Neuronal stem cell (in vitro differentiated cells): ENCODE results near the gene CAMK2N1.

ENCODE experiments used
- DNase-seq: peaks from one replicate; pipeline ENCODE4 v3.0.0-alpha.2; 2013; ENCODE audit warnings: low spot score
- H2AFZ ChIP-seq: one replicate; pipeline ENCODE4 v1.6.1; 2013; ENCODE audit warnings: mild to moderate bottlenecking, low read length, inconsistent platforms
- H2AK5ac ChIP-seq: 2 replicates; pipeline ENCODE4 v1.6.1; 2013; ENCODE audit warnings: low read depth, mild to moderate bottlenecking, inconsistent platforms, low read length, moderate library complexity, mixed read lengths
- H2BK120ac ChIP-seq: 2 replicates; pipeline ENCODE4 v1.6.1; 2013; ENCODE audit warnings: low read depth, mild to moderate bottlenecking, inconsistent platforms, low read length, moderate library complexity, mixed read lengths
- H2BK12ac ChIP-seq: one replicate; pipeline ENCODE4 v1.6.1; 2013; ENCODE audit warnings: low read length, inconsistent platforms
- H2BK15ac ChIP-seq: 2 replicates; pipeline ENCODE4 v1.6.1; 2013; ENCODE audit warnings: mild to moderate bottlenecking, low read length, inconsistent platforms, mixed read lengths
- H2BK5ac ChIP-seq: one replicate; pipeline ENCODE4 v1.6.1; 2013; ENCODE audit warnings: inconsistent platforms, mild to moderate bottlenecking, low read length, moderate library complexity
- H3K14ac ChIP-seq: one replicate; pipeline ENCODE4 v1.6.1; 2013; ENCODE audit warnings: low read length, inconsistent platforms
- H3K18ac ChIP-seq: 2 replicates; pipeline ENCODE4 v1.6.1; 2013; ENCODE audit warnings: low read length, inconsistent platforms
- H3K23ac ChIP-seq: 2 replicates; pipeline ENCODE4 v1.6.1; 2013; ENCODE audit warnings: low read depth, mild to moderate bottlenecking, mixed read lengths, low read length, inconsistent platforms; ENCODE audit not compliant: poor library complexity
- H3K27ac ChIP-seq: replicated peaks from 3 replicates; pipeline ENCODE4 v1.5.1; 2013; ENCODE audit warnings: low read length, inconsistent platforms
- H3K27me3 ChIP-seq, 3 experiments: 2 replicates each; pipeline ENCODE4 v1.6.1; 2013; ENCODE audit warnings: low read length in 3 of 3, mild to moderate bottlenecking in 2 of 3, inconsistent platforms in 1 of 3, low read depth in 1 of 3, mixed read lengths in 1 of 3, moderate library complexity in 1 of 3; ENCODE audit not compliant: control insufficient read depth in 3 of 3, insufficient read depth in 3 of 3
- H3K36me3 ChIP-seq, 2 donors: replicated peaks in 1 of 2; 2 replicates each; pipeline ENCODE4 v1.6.1; 2013; ENCODE audit warnings: low read length in 2 of 2; ENCODE audit not compliant: control insufficient read depth in 2 of 2, insufficient read depth in 2 of 2
- H3K4ac ChIP-seq: 2 replicates; pipeline ENCODE4 v1.6.1; 2013; ENCODE audit warnings: inconsistent platforms, mild to moderate bottlenecking, low read length, moderate library complexity
- H3K4me1 ChIP-seq, 2 donors: 1 replicate in 1 of 2; 2 replicates in 1 of 2; pipeline ENCODE4 v1.6.1; 2013; ENCODE audit warnings: low read length in 2 of 2, low read depth in 1 of 2; ENCODE audit not compliant: control insufficient read depth in 2 of 2, insufficient read depth in 1 of 2
- H3K4me2 ChIP-seq: one replicate; pipeline ENCODE4 v1.6.1; 2013; ENCODE audit warnings: mild to moderate bottlenecking, low read length, inconsistent platforms; ENCODE audit not compliant: insufficient read depth, poor library complexity, severe bottlenecking
- H3K4me3 ChIP-seq, 2 donors: 2 replicates each; pipeline ENCODE4 v1.5.1; 2013; ENCODE audit warnings: low read length in 2 of 2, mild to moderate bottlenecking in 2 of 2, inconsistent platforms in 1 of 2, moderate library complexity in 1 of 2
- H3K79me1 ChIP-seq: one replicate; pipeline ENCODE4 v1.6.1; 2013; ENCODE audit warnings: low read depth, mild to moderate bottlenecking, inconsistent platforms, low read length, moderate library complexity
- H3K9ac ChIP-seq: one replicate; pipeline ENCODE4 v1.6.1; 2013; ENCODE audit warnings: mild to moderate bottlenecking, low read depth, low read length, inconsistent platforms; ENCODE audit not compliant: poor library complexity
- H3K9me3 ChIP-seq, 2 donors: replicated peaks in 1 of 2; 2 replicates each; pipeline versions ENCODE3 to v1.6.1; 2013; ENCODE audit warnings: low read length in 2 of 2, mild to moderate bottlenecking in 2 of 2, inconsistent platforms in 1 of 2, low read depth in 1 of 2, mixed read lengths in 1 of 2, moderate library complexity in 1 of 2; ENCODE audit not compliant: control insufficient read depth in 2 of 2, insufficient read depth in 1 of 2
- H4K8ac ChIP-seq: one replicate; pipeline ENCODE4 v1.6.1; 2013; ENCODE audit warnings: low read depth, mild to moderate bottlenecking, inconsistent platforms, low read length, moderate library complexity
- H4K91ac ChIP-seq: one replicate; pipeline ENCODE4 v1.6.1; 2013; ENCODE audit warnings: low read length, low read depth, mild to moderate bottlenecking, inconsistent platforms; ENCODE audit not compliant: poor library complexity
- WGBS, 2 donors: extraction: QIAGEN DNeasy Blood & Tissue Kit; methylation state at CpG; one replicate each; pipeline ENCODE4 v1.1.7; 2013; ENCODE audit warnings: missing lambda C conversion rate in 2 of 2, mixed read lengths in 1 of 2; ENCODE audit not compliant: insufficient read length in 2 of 2, insufficient replicate concordance in 1 of 2; ENCODE audit errors: extremely low coverage in 2 of 2; 5-methylcytosine and 5-hydroxymethylcytosine counted together

CAMK2N1 gene

GRCh38 chr1:20494609-20495311, 8.8 kb upstream of the CAMK2N1 start:
- Histone ChIP-seq H2BK15ac (no peak overlapping the region), H3K14ac (no peak overlapping the region), H2BK120ac (no peak overlapping the region), H2BK12ac (no peak overlapping the region), H3K4me2 (no peak overlapping the region), H2BK5ac (no peak overlapping the region), H3K27ac (no peak overlapping the region), H3K4me1 (peaks cover 2 to 5% of the 10 kb centered on the region in 2 donors), H4K8ac (no peak overlapping the region), H3K9me3 (no peaks in the 10 kb centered on the region), H3K36me3 (peaks cover 9 to 15% of the 10 kb centered on the region in 2 donors), H3K79me1 (no peaks in the 10 kb centered on the region), H2AK5ac (no peak overlapping the region), H3K4ac (no peak overlapping the region), H3K27me3 (peaks cover 0 to 26% (median 0%) of the 10 kb centered on the region in 3 experiments), H3K9ac (no peak overlapping the region), H3K18ac (no peak overlapping the region), H4K91ac (no peak overlapping the region), H2AFZ (peak overlapping the region; percentile 73), H3K4me3 (no peak overlapping the region), H3K23ac (no peak overlapping the region)
- no peak for DNase-seq
- no CpG with 5 or more reads among the region's 5 CpGs for WGBS, 2 donors

- WGBS, 2 donors: no CpG with 5 or more reads among the region's 16 CpGs
- H3K27me3 ChIP-seq: peaks cover 0 to 33% (median 0%) of the 10 kb centered on the region in 3 experiments
- H3K79me1 ChIP-seq: no peaks in the 10 kb centered on the region
- H4K91ac ChIP-seq: no peak overlapping the region
- peaks cover 2 to 5% of the 10 kb centered on the region in 2 donors for H3K4me1 ChIP-seq
- peaks cover 5 to 8% of the 10 kb centered on the region in 2 donors for H3K36me3 ChIP-seq
- H3K27ac ChIP-seq: no peak overlapping the region
- no peak overlapping the region for H2BK15ac ChIP-seq
- no peak overlapping the region for H3K4ac ChIP-seq
- DNase-seq: peak; percentile 93
- no peak overlapping the region for H2BK12ac ChIP-seq
- H2BK120ac ChIP-seq: no peak overlapping the region
- no peak overlapping the region for H3K18ac ChIP-seq
- H2AFZ ChIP-seq: peak overlapping the region; percentile 73
- no peak overlapping the region for H3K4me2 ChIP-seq
- H3K23ac ChIP-seq: no peak overlapping the region
- H4K8ac ChIP-seq: no peak overlapping the region
- no peak overlapping the region for H2BK5ac ChIP-seq
- no peak overlapping the region for H3K14ac ChIP-seq
- no peak overlapping the region for H3K9ac ChIP-seq
- H2AK5ac ChIP-seq: no peak overlapping the region
- H3K9me3 ChIP-seq: no peaks in the 10 kb centered on the region
- peak overlapping the region in 1 of 2 donors; percentile 3 for H3K4me3 ChIP-seq
Measured at GRCh38 chr1:20493839-20494608, 8.0 kb upstream of the CAMK2N1 start.

GRCh38 chr1:20493309-20493708, 7.3 kb upstream of the CAMK2N1 start:
- no peak for DNase-seq
- H3K9me3 ChIP-seq: no peaks in the 10 kb centered on the region
- no CpG with 5 or more reads among the region's 5 CpGs for WGBS, 2 donors

GRCh38 chr1:20492751-20493150, 6.7 kb upstream of the CAMK2N1 start:
- Histone ChIP-seq H3K14ac (no peak overlapping the region), H3K4ac (no peak overlapping the region), H2BK15ac (no peak overlapping the region), H4K91ac (no peak overlapping the region), H3K4me3 (no peak overlapping the region), H4K8ac (no peak overlapping the region), H3K79me1 (no peaks in the 10 kb centered on the region), H3K4me1 (peaks cover 2 to 5% of the 10 kb centered on the region in 2 donors), H3K27ac (no peak overlapping the region), H2BK5ac (no peak overlapping the region), H3K9ac (no peak overlapping the region), H2BK120ac (no peak overlapping the region), H2BK12ac (peak overlapping the region; percentile 59), H3K9me3 (no peaks in the 10 kb centered on the region), H3K23ac (no peak overlapping the region), H3K18ac (no peak overlapping the region), H3K4me2 (no peak overlapping the region), H2AFZ (no peak overlapping the region), H3K36me3 (no peaks in the 10 kb centered on the region), H3K27me3 (peaks cover 0 to 46% (median 0%) of the 10 kb centered on the region in 3 experiments), H2AK5ac (peak overlapping the region; percentile 16)
- DNase-seq: no peak
- WGBS, 2 donors: no CpG with 5 or more reads among the region's 7 CpGs

More at GRCh38 chr1:20493309-20493708, 7.3 kb upstream of the CAMK2N1 start:
- no peak overlapping the region for H2BK5ac ChIP-seq
- H3K4me2 ChIP-seq: no peak overlapping the region
- H2AK5ac ChIP-seq: no peak overlapping the region
- H2BK120ac ChIP-seq: no peak overlapping the region
- no peak overlapping the region for H3K23ac ChIP-seq
- peaks cover 0 to 40% (median 0%) of the 10 kb centered on the region in 3 experiments for H3K27me3 ChIP-seq
- no peak overlapping the region for H4K91ac ChIP-seq
- H4K8ac ChIP-seq: no peak overlapping the region
- no peak overlapping the region for H3K9ac ChIP-seq
- no peak overlapping the region for H2BK12ac ChIP-seq
- no peak overlapping the region for H2AFZ ChIP-seq
- H3K4me1 ChIP-seq: peaks cover 2 to 5% of the 10 kb centered on the region in 2 donors
- H3K79me1 ChIP-seq: no peaks in the 10 kb centered on the region
- no peak overlapping the region for H2BK15ac ChIP-seq
- H3K14ac ChIP-seq: no peak overlapping the region
- no peak overlapping the region for H3K18ac ChIP-seq
- no peak overlapping the region for H3K4ac ChIP-seq
- H3K36me3 ChIP-seq: peaks cover 0 to under 1% of the 10 kb centered on the region in 2 donors
- H3K27ac ChIP-seq: no peak overlapping the region
- H3K4me3 ChIP-seq: no peak overlapping the region
